NCI-H69 (cell line): ENCODE measurements around the gene TCTN2.

Source experiments
- DNase-seq: peaks from one replicate; lab custom pipeline; 2025; lab: John Stamatoyannopoulos, UW

The TCTN2 gene

GRCh38 chr12:123670882-123671728, at the start of gene TCTN2:
Gene TCTN2, plus strand, starts transcription at chr12:123671113. Its CDS starts 128 bp downstream, at chr12:123671241.
- DNase-seq, result peak; percentile 97

- DNase-seq, result no peak
These were observed 49.0 kb upstream of the TCTN2 start for GRCh38 chr12:123621619-123622530.

- peak; percentile 99 for DNase-seq
These were observed 37.4 kb upstream of the TCTN2 start, which contains the start of the genes EIF2B1 and GTF2H3 for GRCh38 chr12:123633379-123634141. Gene EIF2B1, minus strand, starts transcription at chr12:123633686. Its CDS starts 129 bp downstream, at chr12:123633557. Gene GTF2H3, plus strand, starts transcription at chr12:123633829. Its CDS starts 31 bp downstream, at chr12:123633860.

GRCh38 chr12:123634142-123634561, 36.8 kb upstream of the TCTN2 start:
- DNase-seq, result peak; percentile 10

GRCh38 chr12:123643911-123644310, 27.0 kb upstream of the TCTN2 start:
- no peak for DNase-seq

GRCh38 chr12:123645380-123645779, 25.5 kb upstream of the TCTN2 start:
- DNase-seq, result no peak

GRCh38 chr12:123645878-123646277, 25.0 kb upstream of the TCTN2 start:
- DNase-seq, result no peak

GRCh38 chr12:123648401-123648800, 22.5 kb upstream of the TCTN2 start:
- DNase-seq, result no peak

GRCh38 chr12:123654129-123654701, 16.7 kb upstream of the TCTN2 start:
- no peak for DNase-seq

GRCh38 chr12:123655420-123655819, 15.5 kb upstream of the TCTN2 start:
- DNase-seq, result no peak

- DNase-seq, result no peak
These were observed 14.5 kb upstream of the TCTN2 start for GRCh38 chr12:123656392-123656791.

- DNase-seq, result no peak
These were observed 13.7 kb upstream of the TCTN2 start for GRCh38 chr12:123657211-123657610.

GRCh38 chr12:123659996-123660727, 10.8 kb upstream of the TCTN2 start:
- DNase-seq, result no peak

- DNase-seq, result no peak
These were observed 3.1 kb upstream of the TCTN2 start for GRCh38 chr12:123667771-123668170.

GRCh38 chr12:123671876-123672275, 963 bp downstream of the TCTN2 start:
- DNase-seq, result no peak

- DNase-seq, result no peak
These were observed 4.5 kb downstream of the TCTN2 start for GRCh38 chr12:123675436-123675835.

GRCh38 chr12:123676616-123677320, 5.9 kb downstream of the TCTN2 start:
- DNase-seq, result no peak

- no peak for DNase-seq
These were observed 8.1 kb downstream of the TCTN2 start for GRCh38 chr12:123678981-123679380.

GRCh38 chr12:123681605-123682004, 10.7 kb downstream of the TCTN2 start:
- no peak for DNase-seq

GRCh38 chr12:123683964-123684363, 13.1 kb downstream of the TCTN2 start:
- DNase-seq, result no peak
